Muscle layer of colon (tissue), 2 donors: Measurements from ENCODE around the gene EPS15.
"Not testable (repeated sequence)": the region's sequence is repeated elsewhere in the genome, so short reads cannot be mapped to it uniquely, and the experiment has no call there.

Source experiments
- H3K27ac ChIP-seq: one replicate; pipeline ENCODE4 v1.7.0; 2013; ENCODE audit warnings: low read depth, mild to moderate bottlenecking, low read length, moderate library complexity
- H3K27me3 ChIP-seq, 2 donors: one replicate each; pipeline ENCODE4 v1.7.0; 2013; ENCODE audit warnings: low read length in 2 of 2, mild to moderate bottlenecking in 2 of 2; ENCODE audit not compliant: insufficient read depth in 2 of 2, control insufficient read depth in 1 of 2
- H3K36me3 ChIP-seq: one replicate; pipeline ENCODE4 v1.7.0; 2013; ENCODE audit warnings: mild to moderate bottlenecking, low read length; ENCODE audit not compliant: insufficient read depth
- H3K4me1 ChIP-seq: one replicate; pipeline ENCODE4 v1.7.0; 2013; ENCODE audit warnings: mild to moderate bottlenecking, low read length; ENCODE audit not compliant: insufficient read depth
- H3K4me3 ChIP-seq, 2 donors: one replicate each; pipeline ENCODE4 v1.7.0; 2013; ENCODE audit warnings: low read length in 2 of 2, low read depth in 1 of 2, mild to moderate bottlenecking in 1 of 2, moderate library complexity in 1 of 2
- H3K9ac ChIP-seq: one replicate; pipeline ENCODE4 v1.7.0; 2013; ENCODE audit warnings: low read length
- H3K9me3 ChIP-seq: one replicate; pipeline ENCODE4 v1.7.0; 2013; ENCODE audit warnings: mild to moderate bottlenecking, low read length
- donor health status: abdominal sarcoma.
- donor health status: Adenocarcinoma of cecum.

The EPS15 gene

GRCh38 chr1:51453010-51453409 is 66.1 kb downstream of the EPS15 start:
- peaks cover 12% of the 10 kb centered on the region for H3K36me3 ChIP-seq
- no peak overlapping the region for H3K27ac ChIP-seq

GRCh38 chr1:51448844-51449454 is 70.1 kb downstream of the EPS15 start:
- H3K27ac ChIP-seq, H3K9me3 ChIP-seq: not testable (repeated sequence)

More at GRCh38 chr1:51453010-51453409, 66.1 kb downstream of the EPS15 start:
- no peaks in the 10 kb centered on the region for H3K27me3 ChIP-seq
- no peak overlapping the region for H3K4me3 ChIP-seq
- no peaks in the 10 kb centered on the region for H3K9me3 ChIP-seq
- no peak overlapping the region for H3K9ac ChIP-seq
- H3K4me1 ChIP-seq: no peaks in the 10 kb centered on the region

GRCh38 chr1:51445351-51446090 is 73.5 kb downstream of the EPS15 start:
- H3K36me3 ChIP-seq: no peaks in the 10 kb centered on the region
- H3K9me3 ChIP-seq: no peaks in the 10 kb centered on the region
- no peak overlapping the region for H3K27ac ChIP-seq

More at GRCh38 chr1:51448844-51449454, 70.1 kb downstream of the EPS15 start:
- not testable (repeated sequence) for H3K36me3 ChIP-seq, H3K9ac ChIP-seq, H3K27me3 ChIP-seq, H3K4me3 ChIP-seq, H3K4me1 ChIP-seq

GRCh38 chr1:51444534-51445192 is 74.4 kb downstream of the EPS15 start:
- Histone ChIP-seq H3K27ac (no peak overlapping the region), H3K4me1 (peaks cover 5% of the 10 kb centered on the region), H3K4me3 (no peak overlapping the region), H3K36me3 (peaks cover 3% of the 10 kb centered on the region), H3K9ac (no peak overlapping the region), H3K27me3 (no peaks in the 10 kb centered on the region), H3K9me3 (no peaks in the 10 kb centered on the region)

More at GRCh38 chr1:51445351-51446090, 73.5 kb downstream of the EPS15 start:
- no peaks in the 10 kb centered on the region for H3K27me3 ChIP-seq
- H3K9ac ChIP-seq: no peak overlapping the region
- H3K4me3 ChIP-seq: no peak overlapping the region
- peaks cover 5% of the 10 kb centered on the region for H3K4me1 ChIP-seq

GRCh38 chr1:51444096-51444495 is 75.0 kb downstream of the EPS15 start:
- Histone ChIP-seq H3K27ac (no peak overlapping the region), H3K4me3 (no peak overlapping the region), H3K4me1 (peaks cover 5% of the 10 kb centered on the region), H3K9ac (no peak overlapping the region), H3K9me3 (no peaks in the 10 kb centered on the region), H3K27me3 (no peaks in the 10 kb centered on the region), H3K36me3 (peaks cover 3% of the 10 kb centered on the region)

- no peaks in the 10 kb centered on the region for H3K9me3 ChIP-seq
- H3K36me3 ChIP-seq: peaks cover 8% of the 10 kb centered on the region
- peaks cover 5% of the 10 kb centered on the region for H3K4me1 ChIP-seq
- H3K9ac ChIP-seq: no peak overlapping the region
- H3K4me3 ChIP-seq: no peak overlapping the region
- no peak overlapping the region for H3K27ac ChIP-seq
- H3K27me3 ChIP-seq: no peaks in the 10 kb centered on the region
These were observed 75.5 kb downstream of the EPS15 start for GRCh38 chr1:51443555-51443954.

GRCh38 chr1:51442616-51443015 is 76.5 kb downstream of the EPS15 start:
- H3K4me3 ChIP-seq: no peak overlapping the region
- H3K36me3 ChIP-seq: peaks cover 9% of the 10 kb centered on the region
- H3K4me1 ChIP-seq: peaks cover 5% of the 10 kb centered on the region
- H3K27me3 ChIP-seq: no peaks in the 10 kb centered on the region
- no peak overlapping the region for H3K27ac ChIP-seq
- no peak overlapping the region for H3K9ac ChIP-seq
- no peaks in the 10 kb centered on the region for H3K9me3 ChIP-seq

GRCh38 chr1:51442198-51442597 is 76.9 kb downstream of the EPS15 start:
- no peaks in the 10 kb centered on the region for H3K27me3 ChIP-seq
- no peak overlapping the region for H3K4me3 ChIP-seq
- H3K9me3 ChIP-seq: no peaks in the 10 kb centered on the region
- no peak overlapping the region for H3K27ac ChIP-seq
- no peak overlapping the region for H3K9ac ChIP-seq
- H3K4me1 ChIP-seq: peaks cover 5% of the 10 kb centered on the region
- H3K36me3 ChIP-seq: peaks cover 9% of the 10 kb centered on the region

- no peaks in the 10 kb centered on the region for H3K27me3 ChIP-seq
- peaks cover 24% of the 10 kb centered on the region for H3K36me3 ChIP-seq
- H3K9me3 ChIP-seq: no peaks in the 10 kb centered on the region
- H3K4me3 ChIP-seq: no peak overlapping the region
- peaks cover 2% of the 10 kb centered on the region for H3K4me1 ChIP-seq
- H3K27ac ChIP-seq: no peak overlapping the region
- H3K9ac ChIP-seq: no peak overlapping the region
These were observed 79.2 kb downstream of the EPS15 start for GRCh38 chr1:51439895-51440294.

GRCh38 chr1:51439053-51439452 is 80.0 kb downstream of the EPS15 start:
- H3K4me3 ChIP-seq: no peak overlapping the region
- H3K9ac ChIP-seq: no peak overlapping the region
- H3K9me3 ChIP-seq: no peaks in the 10 kb centered on the region
- H3K4me1 ChIP-seq: no peaks in the 10 kb centered on the region
- H3K36me3 ChIP-seq: peaks cover 31% of the 10 kb centered on the region
- no peak overlapping the region for H3K27ac ChIP-seq
- no peaks in the 10 kb centered on the region for H3K27me3 ChIP-seq

- H3K27ac ChIP-seq, H3K4me3 ChIP-seq, H3K4me1 ChIP-seq, H3K27me3 ChIP-seq, H3K9ac ChIP-seq, H3K9me3 ChIP-seq: not testable (repeated sequence)
- H3K36me3 ChIP-seq: peaks cover 41% of the 10 kb centered on the region
These were observed 81.7 kb downstream of the EPS15 start for GRCh38 chr1:51437391-51437790.
